Thyroid gland (tissue), 4 donors: ENCODE results near the gene LDB3. TPM values are rescaled to one million over a fixed set of nuclear protein-coding genes. Genes with fewer than 3 reads are reported as not detected.

ENCODE experiments used
- DNase-seq, 2 donors: peaks; one replicate each; pipeline ENCODE4 v3.0.0-alpha.2; 2019
- H3K27ac ChIP-seq, 3 donors: fragments of 200-600 bp; sonication (generic); 1 replicate in 2 of 3; 2 replicates in 1 of 3; pipeline ENCODE4 v1.5.1; 2016 to 2019; ENCODE audit warnings: mild to moderate bottlenecking in 1 of 3, moderate library complexity in 1 of 3
- H3K27me3 ChIP-seq: fragments of 200-600 bp; sonication (generic); one replicate; pipeline ENCODE4 v1.5.1; 2019
- H3K36me3 ChIP-seq, 2 donors: fragments of 200-600 bp; sonication (generic); one replicate each; pipeline ENCODE4 v1.5.1; 2016 to 2019
- H3K4me1 ChIP-seq, 2 donors: fragments of 200-600 bp; sonication (generic); one replicate each; pipeline ENCODE4 v1.5.1; 2017 to 2019
- H3K4me3 ChIP-seq, 3 donors: fragments of 200-600 bp; sonication (generic); replicated peaks in 1 of 3; 1 replicate in 2 of 3; 2 replicates in 1 of 3; pipeline ENCODE4 v1.5.1; 2016; ENCODE audit warnings: mild to moderate bottlenecking in 1 of 3
- H3K9me3 ChIP-seq: fragments of 200-600 bp; sonication (generic); one replicate; pipeline ENCODE4 v1.5.1; 2017
- POLR2A ChIP-seq, 2 donors: fragments of 450-650 bp; IDR thresholded peaks; one replicate each; pipeline ENCODE4 v1.6.1; 2017; ENCODE audit warnings: antibody characterized with exemption in 2 of 2, mild to moderate bottlenecking in 2 of 2, moderate library complexity in 1 of 2
- WGBS, 2 donors: methylation state at CpG; one replicate each; pipeline ENCODE4 v1.1.5; 2017; 5-methylcytosine and 5-hydroxymethylcytosine counted together
- intact Hi-C: fragments of 100-400 bp; cut with DNase I; formaldehyde crosslinking; loops from one replicate; pipeline ENCODE4 v1.15.1; 2023
- total RNA-seq, 4 donors: library from RNA; depleted of rRNA; stranded (reverse); fragments of >200 nt; gene quantifications; one replicate each; pipeline ENCODE4 v1.2.3, GENCODE V29; 2016
- TF ChIP-seq, protein P1 (sequence below), 6 experiments: fragments of 200-600 bp in 3 of 6; fragments of 450-650 bp in 3 of 6; sonication (generic) in 3 of 6; IDR thresholded peaks; one replicate each; pipeline ENCODE4 v1.5.1; 2016 to 2019; ENCODE audit warnings: antibody characterized with exemption in 6 of 6, mild to moderate bottlenecking in 2 of 6, inconsistent platforms in 1 of 6, moderate library complexity in 1 of 6

The LDB3 gene
- total RNA-seq, 4 donors from 2014 or later, result 1.5 to 5.5 (median 1.9) TPM

DNA sequence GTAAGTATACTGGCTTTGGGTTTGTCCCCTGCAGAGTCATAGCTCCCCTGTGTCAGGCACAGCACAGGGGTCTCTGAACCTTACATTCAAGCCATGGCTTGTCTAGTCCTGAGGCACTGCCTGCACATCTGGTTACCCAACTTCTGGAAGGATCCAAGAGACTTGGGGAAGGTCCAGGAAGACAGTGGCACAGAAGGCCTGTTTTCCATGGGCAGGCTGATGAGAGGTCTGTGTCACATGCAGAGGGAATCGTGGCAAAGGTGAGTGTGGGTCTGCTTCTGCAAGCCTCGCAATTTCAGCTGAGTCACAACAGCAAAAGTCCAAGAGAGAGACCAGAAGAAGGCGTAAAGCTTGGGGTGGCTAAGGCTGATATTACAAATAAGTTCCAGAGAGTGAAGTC lies 59.7 kb downstream of the LDB3 start:
- H3K4me3 ChIP-seq, result no peak overlapping the region
- 78 to 87% methylated on average over 3 of the region's 3 CpGs for WGBS, 2 donors
- TF ChIP-seq, protein P1, sequence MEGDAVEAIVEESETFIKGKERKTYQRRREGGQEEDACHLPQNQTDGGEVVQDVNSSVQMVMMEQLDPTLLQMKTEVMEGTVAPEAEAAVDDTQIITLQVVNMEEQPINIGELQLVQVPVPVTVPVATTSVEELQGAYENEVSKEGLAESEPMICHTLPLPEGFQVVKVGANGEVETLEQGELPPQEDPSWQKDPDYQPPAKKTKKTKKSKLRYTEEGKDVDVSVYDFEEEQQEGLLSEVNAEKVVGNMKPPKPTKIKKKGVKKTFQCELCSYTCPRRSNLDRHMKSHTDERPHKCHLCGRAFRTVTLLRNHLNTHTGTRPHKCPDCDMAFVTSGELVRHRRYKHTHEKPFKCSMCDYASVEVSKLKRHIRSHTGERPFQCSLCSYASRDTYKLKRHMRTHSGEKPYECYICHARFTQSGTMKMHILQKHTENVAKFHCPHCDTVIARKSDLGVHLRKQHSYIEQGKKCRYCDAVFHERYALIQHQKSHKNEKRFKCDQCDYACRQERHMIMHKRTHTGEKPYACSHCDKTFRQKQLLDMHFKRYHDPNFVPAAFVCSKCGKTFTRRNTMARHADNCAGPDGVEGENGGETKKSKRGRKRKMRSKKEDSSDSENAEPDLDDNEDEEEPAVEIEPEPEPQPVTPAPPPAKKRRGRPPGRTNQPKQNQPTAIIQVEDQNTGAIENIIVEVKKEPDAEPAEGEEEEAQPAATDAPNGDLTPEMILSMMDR (IDR thresholded peaks at IDR 0.05), result no peak
- TF ChIP-seq POLR2A (IDR thresholded peaks at IDR 0.05), result no peak
- H3K4me1 ChIP-seq, result peaks cover 27 to 45% of the 10 kb centered on the region in 2 donors
- no peaks in the 10 kb centered on the region for H3K9me3 ChIP-seq
- intact Hi-C loops, result no loop called here
- H3K27ac ChIP-seq, result no peak overlapping the region
- H3K27me3 ChIP-seq, result no peaks in the 10 kb centered on the region
- DNase-seq, result no peak
- H3K36me3 ChIP-seq, result no peaks in the 10 kb centered on the region

DNA sequence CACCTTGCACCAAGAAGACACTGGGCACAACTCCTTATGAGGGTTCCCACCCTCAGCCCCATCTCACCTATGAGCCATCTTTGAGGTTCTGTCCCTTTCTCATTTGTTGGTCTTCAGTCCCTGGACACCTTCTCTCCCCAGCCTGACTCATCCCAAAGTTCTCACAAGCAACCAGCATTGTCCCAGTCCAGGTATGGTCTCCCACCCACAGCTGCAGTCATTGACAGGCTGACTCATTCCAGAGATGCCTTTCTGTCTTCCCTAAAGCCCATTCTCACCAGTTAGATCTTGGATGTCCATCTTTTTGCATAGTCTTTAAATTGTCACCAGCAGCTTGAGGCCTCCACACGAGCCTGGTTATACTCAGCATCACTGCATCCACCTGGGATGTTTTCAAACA lies 61.4 kb downstream of the LDB3 start:
- H3K36me3 ChIP-seq, result no peaks in the 10 kb centered on the region
- peak overlapping the region in 2 of 3 donors; percentile 93 to 94 for H3K27ac ChIP-seq

GRCh38 chr10:86730227-86730626 lies 61.9 kb downstream of the LDB3 start:
- 77% methylated on average over 1 of the region's 1 CpG; no CpG with 5 or more reads in 1 of the 2 donors for WGBS, 2 donors
- Histone ChIP-seq H3K9me3 (no peaks in the 10 kb centered on the region), H3K36me3 (no peaks in the 10 kb centered on the region), H3K27me3 (no peaks in the 10 kb centered on the region), H3K27ac (peak overlapping the region; percentile 23 to 94 (median 93)), H3K4me3 (no peak overlapping the region), H3K4me1 (peaks cover 44 to 55% of the 10 kb centered on the region in 2 donors)
- no peak for TF ChIP-seq POLR2A (IDR thresholded peaks at IDR 0.05)
- TF ChIP-seq, protein P1 (IDR thresholded peaks at IDR 0.05), result no peak
- intact Hi-C loops, result no loop called here
- peak; percentile 67 to 82 for DNase-seq

More for the DNA sequence above, 61.4 kb downstream of the LDB3 start:
- peaks cover 41 to 53% of the 10 kb centered on the region in 2 donors for H3K4me1 ChIP-seq
- H3K27me3 ChIP-seq, result no peaks in the 10 kb centered on the region
- no peak overlapping the region for H3K4me3 ChIP-seq
- intact Hi-C loops, result no loop called here
- H3K9me3 ChIP-seq, result no peaks in the 10 kb centered on the region
- TF ChIP-seq, protein P1 (IDR thresholded peaks at IDR 0.05), result no peak
- TF ChIP-seq POLR2A (IDR thresholded peaks at IDR 0.05), result no peak
- DNase-seq, result no peak
- WGBS, 2 donors, result 80 to 85% methylated on average over 1 of the region's 1 CpG

DNA sequence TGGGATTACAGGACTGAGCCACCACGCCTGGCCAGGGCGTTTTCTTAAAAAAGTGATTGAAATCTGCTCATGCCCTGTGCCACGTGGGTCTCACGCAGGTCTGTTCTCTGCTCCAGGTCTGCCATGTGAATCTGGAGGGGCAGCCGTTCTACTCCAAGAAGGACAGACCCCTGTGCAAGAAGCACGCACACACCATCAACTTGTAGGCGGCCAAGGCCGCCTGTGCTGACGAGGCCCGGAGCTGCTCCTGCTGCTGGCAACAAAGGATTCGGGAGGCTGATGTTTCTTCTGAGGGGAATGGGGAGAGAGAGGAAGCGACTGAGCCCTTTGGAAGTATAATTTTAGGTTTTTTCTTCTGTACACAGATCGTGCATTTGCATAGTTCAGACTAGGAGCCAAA lies 64.5 kb downstream of the LDB3 start:
- Histone ChIP-seq H3K27me3 (no peaks in the 10 kb centered on the region), H3K4me3 (no peak overlapping the region), H3K27ac (peak overlapping the region; percentile 89 to 94 (median 93)), H3K9me3 (no peaks in the 10 kb centered on the region), H3K36me3 (no peaks in the 10 kb centered on the region), H3K4me1 (peaks cover 56 to 66% of the 10 kb centered on the region in 2 donors)
- DNase-seq, result no peak
- 63% methylated on average over 12 to 13 of the region's 13 CpGs for WGBS, 2 donors
- intact Hi-C loops, result no loop called here
- TF ChIP-seq POLR2A (IDR thresholded peaks at IDR 0.05), result no peak
- TF ChIP-seq, protein P1 (IDR thresholded peaks at IDR 0.05), result no peak

DNA sequence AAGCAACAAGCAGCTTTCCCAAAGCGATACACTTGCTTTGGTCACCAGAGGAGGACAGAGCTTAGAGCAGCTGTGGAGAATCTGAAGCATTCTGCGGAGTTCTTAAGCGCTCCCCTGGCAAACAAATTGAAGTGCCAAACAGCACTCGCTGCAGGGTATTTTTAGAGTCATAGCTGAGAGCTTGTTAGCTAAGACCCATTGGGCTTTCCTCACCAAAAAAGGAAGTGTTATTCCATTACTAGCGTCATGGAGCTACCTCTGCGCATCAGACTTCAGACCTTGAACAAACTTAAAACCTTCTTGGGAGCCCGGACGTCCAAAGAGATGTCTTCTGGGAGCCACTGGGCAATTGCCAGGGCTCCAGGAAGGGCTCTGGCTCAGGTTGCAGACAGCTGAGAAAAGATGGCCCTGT lies 65.0 kb downstream of the LDB3 start:
- no peaks in the 10 kb centered on the region for H3K9me3 ChIP-seq
- H3K27ac ChIP-seq, result peak overlapping the region; percentile 89 to 94 (median 93)
- H3K27me3 ChIP-seq, result no peaks in the 10 kb centered on the region
- WGBS, 2 donors, result 18 to 23% methylated on average over 8 of the region's 8 CpGs
- intact Hi-C loops, result no loop called here
- DNase-seq, result peak; percentile 77
- TF ChIP-seq POLR2A (IDR thresholded peaks at IDR 0.05), result peak in 1 of 2 donors; percentile 83
- TF ChIP-seq, protein P1 (IDR thresholded peaks at IDR 0.05), result peak in 3 of 6 experiments; percentile 19 to 39 (median 30)
- H3K4me1 ChIP-seq, result peaks cover 58 to 68% of the 10 kb centered on the region in 2 donors
- H3K36me3 ChIP-seq, result no peaks in the 10 kb centered on the region
- H3K4me3 ChIP-seq, result no peak overlapping the region
